Tibial nerve (tissue), 4 donors: Measurements from ENCODE around the gene RUSC1.

Source experiments
- CTCF ChIP-seq, 5 experiments: fragments of 200-600 bp in 3 of 5; fragments of 450-650 bp in 2 of 5; sonication (generic) in 3 of 5; IDR thresholded peaks; one replicate each; pipeline ENCODE4 v1.5.1; 2016 to 2019; ENCODE audit warnings: antibody characterized with exemption in 5 of 5, mild to moderate bottlenecking in 3 of 5, moderate library complexity in 2 of 5
- EP300 ChIP-seq, 2 donors: sonication (generic); formaldehyde crosslinking; IDR thresholded peaks; one replicate each; pipeline ENCODE4 v1.6.1; 2017; ENCODE audit warnings: antibody characterized with exemption in 2 of 2, mild to moderate bottlenecking in 1 of 2
- POLR2A ChIP-seq, 2 donors: fragments of 450-650 bp; IDR thresholded peaks; one replicate each; pipeline ENCODE4 v1.6.1; 2017; ENCODE audit warnings: antibody characterized with exemption in 2 of 2, mild to moderate bottlenecking in 2 of 2, moderate library complexity in 2 of 2

GRCh38 chr1:155320252-155320651 is 442 bp upstream of the RUSC1 start:
- TF ChIP-seq CTCF (IDR thresholded peaks at IDR 0.05) = no peak
- no peak for TF ChIP-seq EP300 (IDR thresholded peaks at IDR 0.05)
- no peak for TF ChIP-seq POLR2A (IDR thresholded peaks at IDR 0.05)
